SK-N-DZ (cell line): Measurements from ENCODE around the gene ZNF768.
"Not testable (repeated sequence)": the region's sequence is repeated elsewhere in the genome, so short reads cannot be mapped to it uniquely, and the experiment has no call there.

Experiments used
- DNase-seq: peaks from one replicate; pipeline ENCODE4 v3.0.0-alpha.2; 2015; ENCODE audit warnings: low spot score

The ZNF768 gene

DNA sequence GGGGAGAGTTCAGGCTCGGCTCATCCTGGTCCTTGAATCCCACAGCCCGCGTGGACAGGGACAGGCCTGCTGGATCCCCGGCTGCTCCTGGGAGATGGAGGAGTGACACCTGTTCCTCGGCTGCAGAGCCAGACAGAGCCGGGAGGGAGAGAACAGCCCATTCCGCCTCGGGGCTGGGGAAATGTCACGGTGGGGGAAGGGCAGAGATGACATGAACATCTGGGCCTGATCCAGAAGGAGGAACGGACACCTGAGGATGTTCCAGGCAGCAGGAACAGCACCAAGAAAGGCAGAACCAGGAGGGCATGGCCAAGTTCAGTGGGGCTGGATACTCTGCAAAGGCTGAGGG lies 29.7 kb upstream of the ZNF768 start:
- DNase-seq = no peak

DNA sequence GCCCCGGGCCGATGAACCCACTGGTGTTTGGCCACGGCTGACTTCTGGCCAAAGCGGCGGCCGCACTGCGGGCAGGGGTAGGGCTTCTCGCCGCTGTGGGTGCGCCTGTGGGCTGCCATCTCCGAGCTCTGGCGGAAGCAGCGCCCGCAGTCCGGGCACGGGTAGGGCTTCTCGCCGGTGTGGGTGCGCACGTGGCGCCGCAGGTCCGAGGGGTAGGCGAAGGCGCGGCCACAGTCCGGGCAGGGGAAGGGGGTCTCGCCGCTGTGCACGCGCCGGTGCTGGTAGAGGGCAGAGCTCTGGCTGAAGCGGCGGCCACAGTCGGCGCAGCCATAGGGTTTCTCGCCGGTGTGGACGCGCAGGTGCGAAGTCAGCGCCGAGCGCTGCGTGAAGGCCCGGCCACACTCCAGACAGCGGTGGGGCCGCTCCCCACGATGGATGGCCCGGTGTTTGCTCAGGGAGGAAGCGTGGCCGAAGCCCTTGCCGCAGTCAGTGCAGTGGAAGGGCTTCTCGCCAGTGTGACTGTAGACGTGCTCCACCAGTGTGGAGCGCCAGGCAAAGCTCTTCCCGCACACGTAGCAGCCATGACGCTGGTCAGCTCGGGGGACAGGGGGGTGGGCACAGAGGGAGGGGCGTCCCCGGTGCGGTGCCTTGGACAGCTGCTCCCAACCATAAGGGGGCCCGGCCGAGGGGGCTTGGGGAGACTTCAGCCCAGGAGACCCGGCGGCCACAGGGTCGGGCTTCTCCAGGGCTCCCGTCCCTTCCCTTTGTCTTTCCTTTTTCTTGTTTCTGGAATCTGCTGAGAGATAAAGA lies 29.2 kb upstream of the ZNF768 start:
- DNase-seq = no peak

DNA sequence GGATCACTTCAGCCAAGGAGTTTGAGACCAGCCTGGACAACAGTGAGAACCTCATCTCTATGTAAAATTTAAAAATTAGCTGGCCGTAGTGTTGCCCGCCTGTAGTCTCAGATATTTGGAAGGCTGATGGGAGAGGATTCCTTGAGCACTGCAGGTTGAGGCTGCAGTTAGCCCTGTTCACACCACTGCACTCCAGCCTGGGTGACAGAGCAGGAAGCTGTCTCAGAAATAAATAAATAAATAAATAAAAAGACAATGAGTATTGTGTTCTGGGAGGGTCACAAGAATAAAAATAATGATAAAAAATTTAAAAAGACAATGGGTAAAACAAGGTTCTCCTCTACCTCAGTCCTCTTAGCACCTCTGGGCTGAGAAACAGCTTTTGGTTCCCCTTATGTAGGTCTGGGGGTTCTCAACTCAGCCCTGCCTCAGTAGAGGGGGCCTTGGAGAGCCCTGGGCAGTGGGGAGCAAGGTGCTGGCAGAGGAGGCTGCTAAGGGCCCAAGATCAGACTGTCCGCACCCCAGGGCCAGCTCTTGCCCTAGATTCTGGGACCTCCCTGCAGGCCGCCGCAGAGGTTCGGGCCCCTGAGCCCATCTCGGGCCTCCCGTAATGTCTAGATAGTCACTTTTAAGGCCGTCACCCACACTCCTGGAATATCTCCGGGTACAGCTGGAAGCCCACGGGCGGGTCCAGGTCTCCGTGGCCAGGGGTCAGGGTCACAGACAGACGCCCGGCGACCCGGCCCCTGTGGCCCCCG lies 28.4 kb upstream of the ZNF768 start:
- no peak for DNase-seq

DNA sequence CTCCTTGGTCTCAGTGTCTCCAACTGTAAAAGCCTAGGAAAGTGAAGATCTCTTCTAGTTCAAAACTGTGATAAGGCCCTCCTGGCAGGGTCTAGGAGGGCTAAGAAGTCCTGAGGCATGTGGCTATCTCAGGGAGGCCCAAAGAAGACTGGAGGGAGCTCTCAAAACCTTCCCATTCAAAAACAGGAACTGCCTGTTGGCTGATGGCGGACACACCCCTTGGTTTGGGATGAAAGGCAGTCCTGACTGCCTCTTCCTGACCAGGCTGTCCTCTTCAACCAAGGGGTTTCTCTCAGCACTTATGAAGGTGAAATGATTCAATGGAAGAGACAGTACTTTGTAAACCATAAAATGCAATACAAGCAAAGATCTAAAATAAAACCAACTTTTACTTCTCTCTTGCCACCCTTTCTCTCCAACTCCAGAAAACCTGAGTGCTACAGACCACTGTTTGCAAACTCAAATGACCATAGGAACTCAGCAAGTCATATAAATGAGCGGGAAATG lies 27.1 kb upstream of the ZNF768 start:
- no peak for DNase-seq

DNA sequence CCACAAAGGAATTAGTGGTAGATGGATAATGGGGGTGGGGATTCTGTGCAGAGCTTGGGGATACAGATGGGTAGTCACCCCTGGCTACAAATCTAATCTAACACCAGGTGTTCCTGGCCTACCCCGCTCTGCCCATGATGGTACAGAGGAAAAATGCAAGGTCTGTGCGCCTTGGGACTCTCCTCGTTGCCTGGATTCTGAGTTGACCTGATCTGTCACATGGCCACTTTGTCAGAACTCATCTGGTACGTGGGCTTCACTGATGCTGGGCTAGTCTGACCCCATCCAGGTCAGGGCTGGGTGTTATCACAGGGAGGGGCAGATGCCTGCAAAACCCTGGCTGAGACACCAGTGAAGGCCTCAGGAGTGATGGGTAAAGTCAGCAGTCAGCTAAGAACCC lies 26.6 kb upstream of the ZNF768 start:
- DNase-seq = no peak

DNA sequence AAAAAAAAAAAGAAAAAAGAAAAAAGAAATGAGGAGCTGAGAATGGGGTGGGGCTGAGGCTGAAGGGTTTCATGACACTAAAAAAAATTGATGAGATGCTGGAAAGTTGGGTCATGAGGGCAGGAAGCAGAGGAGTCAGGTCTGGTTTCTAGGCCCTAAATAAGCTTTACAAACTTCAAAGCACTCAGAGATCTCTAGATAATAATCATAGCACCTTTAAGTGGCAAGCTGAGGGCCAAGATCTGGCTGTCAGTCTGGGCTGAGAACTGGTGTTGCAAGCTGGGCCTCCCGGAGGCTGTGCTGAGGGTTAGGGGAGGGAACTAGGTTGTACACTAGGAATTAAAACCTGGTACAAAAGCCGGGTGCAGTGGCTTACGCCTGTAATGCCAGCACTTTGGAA lies 25.4 kb upstream of the ZNF768 start:
- DNase-seq = no peak

DNA sequence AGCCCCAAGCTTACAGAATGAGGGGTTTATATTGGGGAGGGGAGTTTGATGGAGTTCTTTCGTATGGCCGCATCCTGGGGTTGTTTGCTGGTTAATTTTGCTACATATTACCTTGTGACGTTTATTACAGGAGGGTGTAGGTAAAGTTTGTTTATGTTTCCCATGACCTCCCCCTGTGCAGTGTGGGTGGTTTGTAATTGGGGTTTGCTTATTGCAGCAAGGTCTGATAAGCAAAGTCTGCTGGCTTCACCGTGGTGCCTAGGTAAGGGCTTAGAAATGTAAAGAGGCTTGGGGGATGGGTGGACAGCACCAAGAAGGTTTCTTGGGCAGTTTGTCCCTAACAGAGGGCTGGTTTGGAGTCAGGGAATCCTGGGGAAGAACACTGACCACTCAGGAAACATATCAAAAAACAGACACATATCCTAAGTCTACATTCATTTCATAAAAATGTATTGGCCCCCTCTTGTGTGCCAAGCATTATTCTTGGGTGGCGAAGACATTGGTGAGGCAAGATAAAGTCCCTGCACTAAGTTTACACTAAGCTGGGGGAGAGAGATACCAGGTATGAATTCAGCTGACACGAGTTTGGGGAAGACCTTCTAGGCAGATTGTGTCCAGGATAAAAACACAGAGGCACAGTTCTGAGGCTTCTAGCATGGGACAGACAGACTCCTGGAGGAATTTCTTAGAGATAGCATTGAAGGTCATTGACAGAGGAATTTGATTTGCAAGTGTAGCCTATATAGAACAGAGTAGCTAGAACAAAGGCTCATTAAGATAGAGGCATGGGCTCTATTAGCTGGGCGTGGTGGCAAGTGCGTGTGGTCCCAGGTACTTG lies 22.3 kb upstream of the ZNF768 start:
- no peak for DNase-seq

DNA sequence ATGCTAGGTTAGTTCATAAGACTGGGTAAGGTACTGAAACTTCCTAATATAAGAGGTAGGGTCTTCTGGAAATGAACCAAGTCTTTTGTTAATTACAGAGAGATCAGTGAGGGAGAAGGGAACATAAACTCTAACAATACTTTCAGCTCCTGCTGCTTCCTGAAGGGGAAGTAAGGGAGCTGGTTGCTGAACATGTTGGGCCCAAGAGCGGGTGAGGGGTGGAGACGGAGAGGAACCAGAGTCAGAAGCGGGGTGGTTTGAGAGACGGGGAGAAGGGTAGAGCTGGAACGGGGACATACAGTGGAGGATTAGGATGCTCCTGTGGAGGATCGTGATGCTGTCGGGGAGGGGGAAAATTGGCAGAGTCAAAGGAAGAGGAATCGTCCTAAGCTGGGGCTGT lies 19.7 kb upstream of the ZNF768 start:
- no peak for DNase-seq

DNA sequence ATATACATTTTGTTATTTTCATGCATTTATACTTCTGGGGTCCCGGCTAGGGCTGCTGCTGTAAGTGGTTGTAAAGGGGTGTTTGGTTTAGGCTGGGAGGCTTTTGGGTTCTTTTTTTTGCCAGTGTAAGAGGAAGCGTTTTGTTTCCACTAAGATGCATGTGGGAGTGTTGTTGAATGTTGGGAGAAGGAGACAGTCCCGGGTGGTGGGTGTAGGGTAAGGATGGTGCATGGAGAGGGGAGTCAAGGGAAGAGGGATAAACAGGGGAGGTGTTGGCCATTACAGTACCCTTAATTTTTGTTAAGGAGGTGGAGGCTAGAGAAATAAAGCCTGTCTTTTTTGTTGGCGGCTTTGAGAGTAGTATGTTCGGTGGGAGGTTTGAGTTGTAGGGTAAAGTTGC lies 16.7 kb upstream of the ZNF768 start:
- no peak for DNase-seq

DNA sequence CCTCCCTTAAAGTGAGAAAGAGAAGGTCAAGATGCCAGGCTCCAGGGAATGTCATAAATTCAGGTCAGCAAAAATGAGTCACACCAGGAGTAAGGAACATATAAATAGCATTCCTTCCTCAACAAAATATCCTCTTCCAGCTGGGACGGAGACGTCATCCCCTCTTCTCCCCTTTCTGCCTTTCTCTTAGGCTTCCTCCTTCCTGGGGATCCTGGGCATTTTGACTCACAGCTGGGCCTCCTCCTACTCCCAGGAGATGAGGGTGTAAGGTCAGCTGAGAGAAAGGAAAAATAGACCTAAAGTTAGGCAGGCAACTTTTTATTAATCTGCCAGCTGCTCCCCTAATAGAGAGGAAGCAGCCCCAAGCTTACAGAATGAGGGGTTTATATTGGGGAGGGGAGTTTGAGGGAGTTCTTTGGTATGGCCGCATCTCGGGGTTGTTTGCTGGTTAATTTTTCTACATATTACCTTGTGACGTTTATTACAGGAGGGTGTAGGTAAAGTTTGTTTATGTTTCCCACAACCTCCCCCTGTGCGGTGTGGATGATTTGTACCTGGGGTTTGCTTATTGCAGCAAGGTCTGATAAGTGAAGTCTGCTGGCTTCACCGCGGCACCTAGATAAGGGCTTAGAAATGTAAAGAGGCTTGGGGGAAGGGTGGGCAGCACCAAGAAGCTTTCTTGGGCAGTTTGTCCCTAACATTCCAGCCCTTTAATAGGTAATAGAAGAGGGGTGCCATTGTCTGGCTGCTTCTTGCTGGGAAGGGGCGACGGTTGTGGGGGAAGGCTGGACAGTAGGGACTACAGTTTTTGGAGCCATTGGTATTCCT lies 15.3 kb upstream of the ZNF768 start:
- DNase-seq = no peak

DNA sequence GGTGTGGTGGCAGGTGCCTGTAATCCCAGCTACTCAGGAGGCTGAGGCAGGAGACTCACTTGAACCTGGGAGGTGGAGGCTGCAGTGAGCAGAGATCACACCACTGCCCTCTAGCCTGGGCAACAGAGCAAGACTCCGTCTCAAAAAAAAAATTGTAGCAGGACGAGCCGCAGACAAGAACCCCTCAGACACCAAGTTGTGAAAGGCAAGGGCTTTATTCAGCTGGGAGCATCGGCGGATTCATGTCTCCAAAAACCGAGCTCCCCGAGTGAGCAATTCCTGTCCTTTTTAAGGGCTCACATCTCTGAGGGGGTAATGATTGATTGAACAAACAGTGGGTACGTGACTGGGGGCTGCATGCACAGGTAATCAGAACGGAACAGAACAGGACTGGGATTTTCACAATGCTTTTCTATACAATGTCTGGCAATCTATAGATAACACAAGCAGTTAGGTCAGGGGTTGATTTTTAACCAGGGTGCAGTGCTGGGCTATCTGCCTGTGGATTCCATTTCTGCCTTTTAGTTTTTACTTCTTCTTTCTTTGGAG lies 14.6 kb upstream of the ZNF768 start:
- DNase-seq = not testable (repeated sequence)

DNA sequence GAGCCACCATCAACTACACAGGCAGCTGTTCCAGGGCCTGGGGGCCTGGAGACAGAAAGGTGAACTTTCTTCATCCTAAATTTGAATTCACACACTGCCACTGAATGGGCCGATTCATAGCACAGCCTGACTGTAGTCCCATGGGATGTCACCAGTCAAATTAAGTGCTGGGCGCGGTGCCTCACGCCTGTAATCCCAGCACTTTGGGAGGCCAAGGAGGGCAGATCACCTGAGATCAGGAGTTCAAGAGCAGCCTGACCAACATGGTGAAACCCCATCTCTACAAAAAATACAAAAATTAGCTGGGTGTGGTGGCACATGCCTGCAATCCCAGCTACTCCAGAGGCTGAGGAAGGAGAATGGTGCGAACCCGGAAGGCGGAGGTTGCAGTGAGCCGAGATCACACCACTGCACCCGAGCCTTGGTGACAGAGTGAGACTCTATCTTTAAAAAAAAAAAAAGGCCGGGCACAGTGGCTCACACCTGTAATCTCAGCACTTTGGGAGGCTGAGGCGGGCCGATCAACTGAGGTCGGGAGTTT lies 13.7 kb upstream of the ZNF768 start:
- DNase-seq = not testable (repeated sequence)

DNA sequence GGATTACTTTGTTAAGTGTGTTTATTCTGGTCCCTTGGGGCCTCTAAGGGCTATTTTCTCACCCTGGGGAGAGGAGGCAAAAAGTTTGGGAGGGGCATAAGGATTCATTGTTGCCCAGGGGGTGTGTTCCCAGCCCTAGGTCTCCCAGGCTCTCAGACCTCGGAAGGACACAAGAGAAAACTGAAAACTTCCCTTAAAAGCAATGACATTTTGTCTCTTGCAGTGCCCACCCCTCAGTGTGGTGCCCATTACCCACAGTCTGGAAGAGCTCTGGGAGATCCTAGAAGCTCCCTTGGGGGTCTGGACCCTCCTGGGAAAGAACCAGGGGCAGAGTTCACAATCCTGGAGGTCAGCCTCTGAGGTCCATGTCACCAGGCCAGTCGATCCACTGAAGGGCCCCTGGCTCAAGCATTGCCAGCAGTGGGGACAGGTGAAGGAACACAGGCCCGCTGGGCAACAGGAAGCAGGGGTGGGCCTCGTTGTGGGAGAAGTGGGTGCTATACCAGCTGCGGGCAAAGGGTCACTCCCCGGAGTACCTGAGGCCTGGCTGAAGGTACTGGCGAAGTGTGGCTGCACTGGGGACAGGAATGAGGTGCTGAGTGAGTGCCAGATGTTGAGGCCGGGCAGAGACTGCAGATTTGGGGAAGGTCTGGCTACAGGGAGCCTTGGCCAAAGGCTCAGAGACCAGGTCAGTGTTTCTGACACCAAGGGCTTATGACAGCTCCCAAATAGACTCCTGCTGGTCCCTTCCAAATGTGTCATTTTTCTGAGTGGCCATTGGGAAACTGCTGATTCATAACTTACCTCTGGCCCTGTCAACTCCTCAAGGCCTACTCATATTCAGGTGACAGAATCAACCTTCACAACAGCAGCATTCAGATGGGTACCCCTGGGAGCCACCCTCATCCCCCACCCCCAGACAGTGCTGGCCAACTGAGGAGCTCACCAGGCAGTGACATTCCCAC lies 12.9 kb upstream of the ZNF768 start:
- no peak for DNase-seq

DNA sequence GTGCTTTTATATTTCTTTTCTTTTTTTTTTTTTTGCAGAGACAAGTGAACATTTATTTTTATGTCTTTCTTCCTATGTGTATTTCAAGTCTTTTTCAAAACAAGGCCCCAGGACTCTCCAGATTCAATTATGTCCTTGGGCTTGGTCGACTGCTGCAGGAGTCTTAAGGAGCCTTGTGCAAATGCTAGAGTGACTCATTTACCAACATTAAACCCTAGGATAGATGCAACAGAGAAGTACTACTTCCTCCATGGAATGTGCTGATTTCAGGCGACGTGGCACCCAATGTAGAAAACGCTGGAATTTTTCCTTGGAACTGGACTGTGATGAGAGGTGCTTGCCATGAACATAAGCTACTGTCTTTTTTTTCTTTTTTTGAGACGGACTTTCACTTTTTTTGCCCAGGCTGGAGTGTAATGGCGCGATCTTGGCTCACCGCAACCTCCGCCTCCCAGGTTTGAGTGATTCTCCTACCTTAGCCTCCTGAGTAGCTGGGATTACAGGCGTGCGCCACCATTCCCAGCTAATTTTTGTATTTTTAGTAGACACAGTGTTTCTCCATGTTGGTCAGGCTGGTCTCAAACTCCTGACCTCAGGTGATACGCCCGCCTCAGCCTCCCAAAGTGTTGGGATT lies 10.1 kb upstream of the ZNF768 start:
- not testable (repeated sequence) for DNase-seq

DNA sequence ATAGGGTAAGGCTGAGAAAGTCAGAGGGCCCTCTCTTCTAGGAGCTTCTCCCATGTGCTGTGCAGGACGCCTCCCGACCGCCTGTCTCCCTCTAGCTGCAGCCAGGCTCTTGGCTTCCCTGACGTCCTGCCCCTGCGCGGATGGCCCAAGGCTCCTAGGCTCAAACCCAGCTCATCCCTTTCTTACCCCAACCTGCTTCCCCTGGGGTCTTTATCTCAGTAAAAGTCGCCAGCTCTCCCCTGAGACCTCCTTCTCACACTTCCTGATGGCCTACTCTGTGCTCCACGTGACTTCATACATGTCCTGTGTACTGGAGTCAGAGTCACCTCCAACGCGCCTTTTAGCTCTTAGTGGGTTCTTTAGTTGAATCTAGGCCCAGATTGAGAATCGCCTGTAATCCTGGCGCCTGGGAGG lies 9.4 kb upstream of the ZNF768 start:
- DNase-seq = peak; percentile 85

DNA sequence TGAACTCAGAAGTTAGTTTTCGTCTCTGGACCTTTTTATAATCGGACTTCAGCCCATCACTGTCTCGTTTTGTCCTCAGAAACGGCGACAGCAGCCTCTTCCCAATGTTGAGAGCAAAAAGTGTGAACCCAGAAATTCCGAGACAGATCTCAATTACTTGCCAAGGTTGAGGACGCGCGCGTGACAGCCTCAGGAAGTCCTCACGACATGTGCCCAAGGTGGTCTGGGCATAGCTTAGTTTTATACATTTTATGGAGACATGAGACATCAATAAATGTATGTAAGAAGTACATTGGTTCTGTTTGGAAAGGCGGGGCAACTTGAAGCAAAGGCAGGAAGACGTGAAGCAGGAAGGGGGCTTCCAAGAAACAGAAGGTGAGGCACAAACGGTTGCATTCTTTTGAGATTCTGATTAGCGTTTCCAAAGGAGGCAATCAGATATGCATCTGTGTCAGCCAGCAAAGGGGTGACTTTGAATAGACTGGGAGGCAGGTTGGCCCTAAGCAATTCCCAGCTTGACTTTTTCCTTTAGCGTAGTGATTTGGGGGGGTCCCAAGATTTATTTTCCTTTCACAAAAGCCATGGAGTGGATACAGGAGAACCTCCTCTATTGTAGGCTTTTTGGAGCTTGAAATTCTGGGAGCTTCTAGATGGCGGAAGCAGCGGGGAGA lies 8.9 kb upstream of the ZNF768 start:
- DNase-seq = no peak

DNA sequence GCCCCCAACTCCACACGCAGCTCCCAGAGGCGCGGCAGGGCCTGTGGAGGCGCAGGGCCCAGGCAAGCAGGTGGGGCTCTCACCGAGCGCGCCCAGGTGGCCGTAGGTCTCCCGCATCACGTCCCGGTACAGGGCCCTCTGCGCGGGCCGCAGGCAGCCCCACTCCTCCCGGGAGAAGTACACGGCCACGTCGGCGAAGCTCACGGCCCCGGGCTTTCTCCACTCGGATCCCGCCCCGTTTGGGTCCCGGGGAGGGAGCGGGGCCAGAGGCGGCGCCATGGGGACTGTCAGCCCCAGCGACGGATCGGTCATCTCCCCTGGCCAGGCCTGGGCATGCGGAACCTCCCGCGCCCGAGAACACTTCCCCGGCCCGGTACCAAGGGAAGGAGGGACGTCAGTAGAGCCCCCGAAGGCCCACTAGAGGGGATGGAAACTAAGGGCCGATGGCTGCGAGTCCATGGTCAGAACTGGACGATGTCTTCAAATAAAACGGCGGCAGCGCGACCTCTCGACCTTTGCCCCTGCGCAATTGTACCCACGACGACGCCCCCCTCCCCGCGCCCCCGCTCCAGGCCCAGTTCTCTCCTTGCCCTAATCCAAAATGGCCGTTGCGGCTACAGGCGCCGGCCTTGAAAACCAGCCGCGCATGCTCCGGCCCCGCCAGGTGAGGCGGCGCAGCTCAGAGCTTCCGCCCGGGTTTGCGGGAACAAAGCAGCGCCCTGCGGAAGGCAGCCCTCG lies 8.2 kb upstream of the ZNF768 start, which contains the start of gene ZNF747:
Gene ZNF747 (minus strand): TSS at position 491 of the 738 bp plus-strand sequence. CDS start 179 bp downstream, at position 312.
- DNase-seq = peak; percentile 91
